HepG2 (cell line): Measurements from ENCODE around the gene FLVCR1. TPM values are rescaled to one million over a fixed set of nuclear protein-coding genes. Genes with fewer than 3 reads are reported as not detected.

Experiments used
- AHR ChIP-seq: IDR thresholded peaks from 2 replicates; pipeline ENCODE4 v1.6.1; 2018; ENCODE audit warnings: missing genetic modification reagents, missing compliant biosample characterization
- FLYWCH1 ChIP-seq: sonication (generic); formaldehyde crosslinking; IDR thresholded peaks from 2 replicates; pipeline ENCODE4 v1.8.1; 2023; ENCODE audit warnings: mild to moderate bottlenecking, missing genetic modification reagents
- FOXK1 ChIP-seq: sonication (generic); formaldehyde crosslinking; IDR thresholded peaks from 2 replicates; pipeline ENCODE4 v1.4.0; 2020; ENCODE audit warnings: low read depth, missing genetic modification reagents, borderline replicate concordance
- HBP1 ChIP-seq: IDR thresholded peaks from 2 replicates; pipeline ENCODE4 v1.6.1; 2016; ENCODE audit warnings: low read depth, control low read depth
- KLF12 ChIP-seq: sonication (generic); formaldehyde crosslinking; IDR thresholded peaks from 2 replicates; pipeline ENCODE4 v1.4.0; 2020; ENCODE audit warnings: missing genetic modification reagents, borderline replicate concordance
- MBNL3 ChIP-seq: fragments of 250-450 bp; sonication (Bioruptor Pico); conservative IDR thresholded peaks from 2 replicates; pipeline ENCODE4 v1.8.0; 2022; ENCODE audit warnings: mild to moderate bottlenecking, inconsistent platforms
- PHF8 ChIP-seq: sonication (generic); formaldehyde crosslinking; IDR thresholded peaks from 2 replicates; pipeline ENCODE4 v1.5.0; 2020; ENCODE audit warnings: missing genetic modification reagents
- PTBP1 ChIP-seq: fragments of 200-400 bp; formaldehyde crosslinking; IDR thresholded peaks from 2 replicates; pipeline ENCODE4 v1.6.1; 2018; ENCODE audit warnings: low read length, low read depth; ENCODE audit not compliant: poor library complexity, severe bottlenecking
- RBFOX2 ChIP-seq: fragments of 200-400 bp; formaldehyde crosslinking; IDR thresholded peaks from 2 replicates; pipeline ENCODE4 v1.6.1; 2017; ENCODE audit warnings: low read depth, mild to moderate bottlenecking, low read length
- TAF1 ChIP-seq: sonication (generic); formaldehyde crosslinking; IDR thresholded peaks from 2 replicates; pipeline ENCODE4 v1.4.0; 2020; ENCODE audit warnings: missing genetic modification reagents
- TBL1XR1 ChIP-seq: fragments of 150-350 bp; IDR thresholded peaks from 2 replicates; pipeline ENCODE4 v1.6.1; 2014; ENCODE audit warnings: borderline replicate concordance, low read length; ENCODE audit not compliant: partially characterized antibody
- THAP11 ChIP-seq: IDR thresholded peaks from 2 replicates; pipeline ENCODE4 v1.6.1; 2016; ENCODE audit warnings: missing biosample characterization, missing genetic modification reagents
- U2AF1 ChIP-seq: fragments of 200-400 bp; formaldehyde crosslinking; optimal IDR thresholded peaks from 2 replicates; pipeline ENCODE3; 2017; ENCODE audit warnings: mild to moderate bottlenecking, low read depth, low read length
- UBTF ChIP-seq: sonication (generic); formaldehyde crosslinking; IDR thresholded peaks from 2 replicates; pipeline ENCODE4 v1.4.0; 2020; ENCODE audit warnings: mild to moderate bottlenecking, missing genetic modification reagents
- ZBTB25 ChIP-seq: IDR thresholded peaks from 2 replicates; pipeline ENCODE4 v1.6.1; 2018; ENCODE audit warnings: missing genetic modification reagents
- ZFP37 ChIP-seq: sonication (generic); formaldehyde crosslinking; IDR thresholded peaks from 2 replicates; pipeline ENCODE4 v1.4.0; 2020; ENCODE audit warnings: missing genetic modification reagents, borderline replicate concordance
- ZMAT3 ChIP-seq: sonication (generic); formaldehyde crosslinking; conservative IDR thresholded peaks from 2 replicates; pipeline ENCODE4 v1.7.0; 2021; ENCODE audit warnings: missing genetic modification reagents
- ZNF138 ChIP-seq: sonication (generic); formaldehyde crosslinking; IDR thresholded peaks from 2 replicates; pipeline ENCODE4 v1.5.0; 2020; ENCODE audit warnings: mild to moderate bottlenecking, low read depth, missing genetic modification reagents
- ZNF232 ChIP-seq: sonication (generic); formaldehyde crosslinking; IDR thresholded peaks from 2 replicates; pipeline ENCODE4 v1.4.0; 2020; ENCODE audit warnings: missing genetic modification reagents, borderline replicate concordance
- ZNF572 ChIP-seq: sonication (generic); formaldehyde crosslinking; IDR thresholded peaks from 2 replicates; pipeline ENCODE4 v1.5.1; 2020; ENCODE audit warnings: mild to moderate bottlenecking, missing genetic modification reagents
- ZSCAN20 ChIP-seq: sonication (generic); formaldehyde crosslinking; IDR thresholded peaks from 2 replicates; pipeline ENCODE4 v1.4.0; 2020; ENCODE audit warnings: missing genetic modification reagents, mild to moderate bottlenecking, borderline replicate concordance
- polyA plus RNA-seq, 8 experiments: library from polyadenylated mRNA; depleted of rRNA in 3 of 8; stranded (reverse) in 7 of 8; unstranded in 1 of 8; fragments of >200 nt; fragmentation: Illumina TruSeq in 4 of 8; extraction: Trizol in 4 of 8; gene quantifications; 2 replicates each; pipeline versions ENCODE4 v1.2.1 to v1.2.3, GENCODE V29; 2011 to 2016; ENCODE audit warnings: low read depth in 4 of 8, missing spikeins in 1 of 8, mixed read lengths in 1 of 8; ENCODE audit not compliant: insufficient read depth in 1 of 8
- total RNA-seq, 5 experiments: library from RNA; depleted of rRNA; stranded (reverse); fragments of >200 nt; fragmentation: Illumina TruSeq; extraction: Trizol; gene quantifications; 2 replicates each; pipeline ENCODE4 v1.2.3, GENCODE V29; 2016; ENCODE audit warnings: low read depth in 1 of 5
- TF ChIP-seq, protein P1 (sequence below): sonication (generic); formaldehyde crosslinking; IDR thresholded peaks from 2 replicates; pipeline ENCODE4 v1.8.0; 2022; ENCODE audit warnings: missing genetic modification reagents, mild to moderate bottlenecking, inconsistent platforms, borderline replicate concordance
- TF ChIP-seq, protein P2 (sequence below): sonication (generic); formaldehyde crosslinking; IDR thresholded peaks from 2 replicates; pipeline ENCODE4 v1.5.0; 2020; ENCODE audit warnings: missing genetic modification reagents, mild to moderate bottlenecking, borderline replicate concordance
- TF ChIP-seq, protein P3 (sequence below): sonication (generic); formaldehyde crosslinking; IDR thresholded peaks from 2 replicates; pipeline ENCODE4 v1.4.0; 2020; ENCODE audit warnings: missing genetic modification reagents

The FLVCR1 gene
- total and polyA plus RNA-seq, 2 of the 13 experiments (the other 11 are each of a cell fraction or from before 2014, with no cell fraction given) = 14.8 to 39.8 TPM

GRCh38 chr1:212857992-212858460 lies at the start of gene FLVCR1 (continued):
- TF ChIP-seq THAP11 (CRISPR knock-in tag) (peak; percentile 57), HBP1 (no peak; the same call in none of the 2 replicates), U2AF1 (no peak), KLF12 (CRISPR knock-in tag) (no peak), ZFP37 (CRISPR knock-in tag) (no peak), TAF1 (CRISPR knock-in tag) (peak; percentile 81), ZNF572 (no peak), FLYWCH1 (CRISPR knock-in tag) (no peak), ZBTB25 (CRISPR knock-in tag) (peak; percentile 14; the same call in 1 of the 2 replicates), TBL1XR1 (no peak), AHR (CRISPR knock-in tag) (peak; percentile 58; the same call in 1 of the 2 replicates), UBTF (peak; percentile 73), ZSCAN20 (CRISPR knock-in tag) (no peak), RBFOX2 (peak; percentile 96), PTBP1 (peak; percentile 63), ZNF138 (no peak), ZMAT3 (CRISPR knock-in tag) (0 out of 2 replicates have a peak, but pooled peaks have one; percentile 25), MBNL3 (no peak), ZNF232 (CRISPR knock-in tag) (no peak), PHF8 (CRISPR knock-in tag) (peak; percentile 69), FOXK1 (0 out of 2 replicates have a peak, but pooled peaks have one; percentile 23)
- TF ChIP-seq, protein P1, sequence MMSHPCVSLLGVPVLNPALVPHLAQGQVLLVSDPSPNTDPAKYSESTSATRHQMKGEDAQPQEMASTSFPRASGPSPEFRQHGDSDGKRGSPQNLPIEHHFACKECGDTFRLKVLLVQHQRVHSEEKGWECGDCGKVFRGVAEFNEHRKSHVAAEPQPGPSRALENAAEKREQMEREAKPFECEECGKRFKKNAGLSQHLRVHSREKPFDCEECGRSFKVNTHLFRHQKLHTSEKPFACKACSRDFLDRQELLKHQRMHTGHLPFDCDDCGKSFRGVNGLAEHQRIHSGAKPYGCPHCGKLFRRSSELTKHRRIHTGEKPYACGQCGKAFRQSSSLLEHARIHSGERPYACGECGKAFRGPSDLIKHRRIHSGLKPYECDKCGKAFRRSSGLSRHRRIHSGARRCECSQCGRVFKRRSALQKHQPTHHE (CRISPR knock-in tag) = peak; percentile 75; the same call in 1 of the 2 replicates
- TF ChIP-seq, protein P2, sequence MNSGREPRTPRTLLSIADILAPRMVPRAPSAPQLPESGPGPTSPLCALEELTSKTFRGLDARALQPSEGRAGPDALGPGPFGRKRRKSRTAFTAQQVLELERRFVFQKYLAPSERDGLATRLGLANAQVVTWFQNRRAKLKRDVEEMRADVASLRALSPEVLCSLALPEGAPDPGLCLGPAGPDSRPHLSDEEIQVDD (CRISPR knock-in tag) = no peak
- TF ChIP-seq, protein P3, sequence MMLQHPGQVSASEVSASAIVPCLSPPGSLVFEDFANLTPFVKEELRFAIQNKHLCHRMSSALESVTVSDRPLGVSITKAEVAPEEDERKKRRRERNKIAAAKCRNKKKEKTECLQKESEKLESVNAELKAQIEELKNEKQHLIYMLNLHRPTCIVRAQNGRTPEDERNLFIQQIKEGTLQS (CRISPR knock-in tag) = no peak; the same call in 1 of the 2 replicates
